ENCODE measurements around the gene DSCAML1. TPM values are rescaled to one million over a fixed set of nuclear protein-coding genes. Genes with fewer than 3 reads are reported as not detected.

The DSCAML1 gene
- total RNA-seq, 1 experiment from 2014 or later, result 0.15 TPM

DNA sequence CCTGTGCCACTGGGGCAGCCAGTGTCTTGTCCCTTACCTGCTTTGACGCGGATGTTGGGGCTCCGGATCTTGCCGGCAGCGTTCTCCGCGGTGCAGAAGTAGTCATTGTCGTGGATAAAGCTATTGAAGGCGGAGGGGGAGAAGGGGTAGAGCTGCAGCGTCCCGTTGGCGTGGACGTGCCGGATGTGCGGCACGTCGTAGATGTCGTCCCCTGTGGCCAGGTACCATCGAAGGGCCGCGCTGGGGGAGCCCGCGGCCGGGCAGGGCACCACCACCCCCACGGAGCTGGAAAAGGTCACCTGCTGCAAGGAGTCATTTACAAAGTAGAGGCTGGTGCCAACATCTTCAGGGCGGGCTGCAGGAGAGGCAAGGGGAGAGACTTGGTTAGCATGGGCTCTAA, 16.6 kb downstream of the DSCAML1 start:
- Histone ChIP-seq H3K27me3 (ENCODE audit: insufficient read depth, low read length) (no peaks in the 10 kb centered on the region), H2AFZ (ENCODE audit: low read length) (no peak overlapping the region), H3K4me2 (ENCODE audit: insufficient read depth, insufficient read length, low read length) (no peak overlapping the region), H3K18ac (ENCODE audit: insufficient read length, low read depth, low read length) (no peak overlapping the region), H2BK15ac (ENCODE audit: low read depth, low read length) (no peak overlapping the region), H2BK120ac (ENCODE audit: low read depth, low read length, poor library complexity, severe bottlenecking) (no peak overlapping the region), H3K56ac (ENCODE audit: insufficient read length, low read depth, low read length) (no peak overlapping the region), H3K79me1 (ENCODE audit: insufficient read depth, low read depth, low read length, poor library complexity, severe bottlenecking) (no peaks in the 10 kb centered on the region), H4K91ac (ENCODE audit: insufficient read length, low read depth, low read length) (no peak overlapping the region), H3T11ph (ENCODE audit: low read length) (no peak overlapping the region), H3K9ac (ENCODE audit: extremely low read depth, insufficient read length, low read length) (no peak overlapping the region), H2BK12ac (ENCODE audit: insufficient read length, low read depth, low read length) (no peak overlapping the region), H3K79me2 (ENCODE audit: insufficient read depth, low read length) (no peaks in the 10 kb centered on the region), H4K5ac (ENCODE audit: insufficient read length, low read depth, low read length) (no peak overlapping the region), H4K20me1 (ENCODE audit: control insufficient read depth, insufficient read depth, insufficient read length) (no peaks in the 10 kb centered on the region), H2BK20ac (ENCODE audit: low read depth, low read length, poor library complexity, severe bottlenecking) (no peak overlapping the region), H3K23me2 (ENCODE audit: insufficient read length, low read depth, low read length, poor library complexity, severe bottlenecking) (no peaks in the 10 kb centered on the region), H2BK5ac (ENCODE audit: insufficient read length, low read length) (no peak overlapping the region), H2AK5ac (ENCODE audit: insufficient read length, low read length) (no peak overlapping the region), H4K8ac (replicated peaks; ENCODE audit: insufficient read length, low read depth, low read length) (no peak overlapping the region), H3K4me1 (ENCODE audit: insufficient read depth, low read length) (no peaks in the 10 kb centered on the region), H3K9me3 (ENCODE audit: control insufficient read depth, low read depth, low read length) (no peaks in the 10 kb centered on the region), H3K14ac (ENCODE audit: insufficient read depth, low read length) (no peak overlapping the region; the same call in 1 of the 2 replicates), H3K23ac (ENCODE audit: insufficient read length, low read depth, low read length) (no peak overlapping the region), H3K27ac (ENCODE audit: insufficient read length, low read depth, low read length) (no peak overlapping the region), H3K4ac (ENCODE audit: low read depth, low read length) (no peak overlapping the region)
- TF ChIP-seq, protein P1, sequence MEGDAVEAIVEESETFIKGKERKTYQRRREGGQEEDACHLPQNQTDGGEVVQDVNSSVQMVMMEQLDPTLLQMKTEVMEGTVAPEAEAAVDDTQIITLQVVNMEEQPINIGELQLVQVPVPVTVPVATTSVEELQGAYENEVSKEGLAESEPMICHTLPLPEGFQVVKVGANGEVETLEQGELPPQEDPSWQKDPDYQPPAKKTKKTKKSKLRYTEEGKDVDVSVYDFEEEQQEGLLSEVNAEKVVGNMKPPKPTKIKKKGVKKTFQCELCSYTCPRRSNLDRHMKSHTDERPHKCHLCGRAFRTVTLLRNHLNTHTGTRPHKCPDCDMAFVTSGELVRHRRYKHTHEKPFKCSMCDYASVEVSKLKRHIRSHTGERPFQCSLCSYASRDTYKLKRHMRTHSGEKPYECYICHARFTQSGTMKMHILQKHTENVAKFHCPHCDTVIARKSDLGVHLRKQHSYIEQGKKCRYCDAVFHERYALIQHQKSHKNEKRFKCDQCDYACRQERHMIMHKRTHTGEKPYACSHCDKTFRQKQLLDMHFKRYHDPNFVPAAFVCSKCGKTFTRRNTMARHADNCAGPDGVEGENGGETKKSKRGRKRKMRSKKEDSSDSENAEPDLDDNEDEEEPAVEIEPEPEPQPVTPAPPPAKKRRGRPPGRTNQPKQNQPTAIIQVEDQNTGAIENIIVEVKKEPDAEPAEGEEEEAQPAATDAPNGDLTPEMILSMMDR (conservative IDR thresholded peaks at IDR 0.05), result no peak
- Mint-ChIP-seq H3K4me1 (peaks cover 0 to 11% of the 10 kb centered on the region in 2 experiments; a peak in 2 of 4 replicates), H3K9me3 (no peaks in the 10 kb centered on the region), H3K36me3 (ENCODE audit: insufficient read depth in 1 of 3, low read depth in 3 of 3) (no peaks in the 10 kb centered on the region), H3K27ac (no peak overlapping the region), H3K27me3 (ENCODE audit: low read depth) (peaks cover 56% of the 10 kb centered on the region), H3K4me3 (no peak overlapping the region)
- DNase-seq, result no peak
- WGBS (ENCODE audit: extremely low coverage, insufficient read length, low lambda C conversion rate), result no CpG with 5 or more reads among the region's 26 CpGs

Data from H9 (cell line).